ENCODE data around the gene FCER2.

GRCh38 chr19:7744871-7745650 is 43.1 kb upstream of the FCER2 start:
- TF ChIP-seq POLR2A (IDR thresholded peaks at IDR 0.05) (no peak), EP300 (IDR thresholded peaks at IDR 0.05) (no peak)
